Measurements from ENCODE around the gene CPA2.

The CPA2 gene

GRCh38 chr7:130278860-130279259 lies 12.2 kb downstream of the CPA2 start:
- DNase-seq (ENCODE audit: low read depth in 2 of 2, low spot score in 1 of 2): no peak

GRCh38 chr7:130279286-130279685 lies 12.6 kb downstream of the CPA2 start:
- no peak for DNase-seq (ENCODE audit: low read depth in 2 of 2, low spot score in 1 of 2)

GRCh38 chr7:130279906-130280305 lies 13.2 kb downstream of the CPA2 start:
- no peak for DNase-seq (ENCODE audit: low read depth in 2 of 2, low spot score in 1 of 2)

GRCh38 chr7:130281260-130281659 lies 14.6 kb downstream of the CPA2 start:
- DNase-seq (ENCODE audit: low read depth in 2 of 2, low spot score in 1 of 2): no peak

- DNase-seq (ENCODE audit: low read depth in 2 of 2, low spot score in 1 of 2): no peak
These were observed 20.2 kb downstream of the CPA2 start for GRCh38 chr7:130286881-130287280.

GRCh38 chr7:130288168-130288567 lies 21.5 kb downstream of the CPA2 start:
- DNase-seq (ENCODE audit: low read depth in 2 of 2, low spot score in 1 of 2): no peak

GRCh38 chr7:130288829-130289228 lies 22.2 kb downstream of the CPA2 start:
- no peak for DNase-seq (ENCODE audit: low read depth in 2 of 2, low spot score in 1 of 2)

- DNase-seq (ENCODE audit: low read depth in 2 of 2, low spot score in 1 of 2): no peak
These were observed 22.8 kb downstream of the CPA2 start for GRCh38 chr7:130289478-130289877.

GRCh38 chr7:130290745-130291144 lies 24.1 kb downstream of the CPA2 start:
- DNase-seq (ENCODE audit: low read depth in 2 of 2, low spot score in 1 of 2): no peak

GRCh38 chr7:130292682-130293257 lies 26.1 kb downstream of the CPA2 start, which contains the start of gene CPA4:
CPA4 (plus strand) TSS chr7:130293161; CDS start chr7:130293181, 20 bp downstream.
- DNase-seq (ENCODE audit: low read depth in 2 of 2, low spot score in 1 of 2): no peak

- no peak for DNase-seq (ENCODE audit: low read depth in 2 of 2, low spot score in 1 of 2)
These were observed 26.9 kb downstream of the CPA2 start for GRCh38 chr7:130293521-130293920.

GRCh38 chr7:130294314-130294713 lies 27.7 kb downstream of the CPA2 start:
- DNase-seq (ENCODE audit: low read depth in 2 of 2, low spot score in 1 of 2): no peak

GRCh38 chr7:130296221-130296951 lies 29.7 kb downstream of the CPA2 start:
- no peak for DNase-seq (ENCODE audit: low read depth in 2 of 2, low spot score in 1 of 2)

- no peak for DNase-seq (ENCODE audit: low read depth in 2 of 2, low spot score in 1 of 2)
These were observed 31.2 kb downstream of the CPA2 start for GRCh38 chr7:130297628-130298543.

- no peak for DNase-seq (ENCODE audit: low read depth in 2 of 2, low spot score in 1 of 2)
These were observed 32.1 kb downstream of the CPA2 start for GRCh38 chr7:130298544-130299326.

GRCh38 chr7:130299866-130300265 lies 33.2 kb downstream of the CPA2 start:
- DNase-seq (ENCODE audit: low read depth in 2 of 2, low spot score in 1 of 2): no peak

GRCh38 chr7:130301501-130302020 lies 34.9 kb downstream of the CPA2 start:
- no peak for DNase-seq (ENCODE audit: low read depth in 2 of 2, low spot score in 1 of 2)

- DNase-seq (ENCODE audit: low read depth in 2 of 2, low spot score in 1 of 2): no peak
These were observed 36.0 kb downstream of the CPA2 start for GRCh38 chr7:130302649-130303048.

- DNase-seq (ENCODE audit: low read depth in 2 of 2, low spot score in 1 of 2): no peak
These were observed 36.5 kb downstream of the CPA2 start for GRCh38 chr7:130303127-130303526.

GRCh38 chr7:130303551-130303950 lies 36.9 kb downstream of the CPA2 start:
- DNase-seq (ENCODE audit: low read depth in 2 of 2, low spot score in 1 of 2): no peak

- DNase-seq (ENCODE audit: low read depth in 2 of 2, low spot score in 1 of 2): no peak
These were observed 37.3 kb downstream of the CPA2 start for GRCh38 chr7:130303982-130304381.
